Omental fat pad (tissue), 4 donors: ENCODE results near the gene ACSF2. TPM values are rescaled to one million over a fixed set of nuclear protein-coding genes. Genes with fewer than 3 reads are reported as not detected.
"Not testable (repeated sequence)": the region's sequence is repeated elsewhere in the genome, so short reads cannot be mapped to it uniquely, and the experiment has no call there.

Source experiments
- ATAC-seq: fragments of 150-250 bp; one replicate; pipeline ENCODE4 v1.9.1; 2016; ENCODE audit warnings: mild to moderate bottlenecking, moderate library complexity; ENCODE audit not compliant: low FRiP score
- DNase-seq: peaks from one replicate; pipeline ENCODE4 v3.0.0-alpha.2; 2019; ENCODE audit warnings: low spot score
- CTCF ChIP-seq, 3 donors: fragments of 450-650 bp; IDR thresholded peaks; one replicate each; pipeline ENCODE4 v1.5.1; 2016 to 2017; ENCODE audit warnings: antibody characterized with exemption in 3 of 3, mild to moderate bottlenecking in 3 of 3, moderate library complexity in 2 of 3
- total RNA-seq, 4 donors: library from RNA; depleted of rRNA; stranded (reverse); fragments of >200 nt; gene quantifications; one replicate each; pipeline ENCODE4 v1.1.0, GENCODE V29; 2016

Gene ACSF2
- total RNA-seq, 4 donors from 2014 or later: 36.6 to 140 (median 65.3) TPM

GRCh38 chr17:50412188-50412732, 13.8 kb upstream of the ACSF2 start:
- DNase-seq (no peak), ATAC-seq (no peak)
- TF ChIP-seq CTCF (IDR thresholded peaks at IDR 0.05): no peak

GRCh38 chr17:50414808-50415207, 11.2 kb upstream of the ACSF2 start:
- no peak for ATAC-seq
- no peak for TF ChIP-seq CTCF (IDR thresholded peaks at IDR 0.05)

GRCh38 chr17:50419577-50419976, 6.4 kb upstream of the ACSF2 start:
- ATAC-seq, DNase-seq: not testable (repeated sequence)

More at GRCh38 chr17:50414808-50415207, 11.2 kb upstream of the ACSF2 start:
- DNase-seq: no peak

DNA sequence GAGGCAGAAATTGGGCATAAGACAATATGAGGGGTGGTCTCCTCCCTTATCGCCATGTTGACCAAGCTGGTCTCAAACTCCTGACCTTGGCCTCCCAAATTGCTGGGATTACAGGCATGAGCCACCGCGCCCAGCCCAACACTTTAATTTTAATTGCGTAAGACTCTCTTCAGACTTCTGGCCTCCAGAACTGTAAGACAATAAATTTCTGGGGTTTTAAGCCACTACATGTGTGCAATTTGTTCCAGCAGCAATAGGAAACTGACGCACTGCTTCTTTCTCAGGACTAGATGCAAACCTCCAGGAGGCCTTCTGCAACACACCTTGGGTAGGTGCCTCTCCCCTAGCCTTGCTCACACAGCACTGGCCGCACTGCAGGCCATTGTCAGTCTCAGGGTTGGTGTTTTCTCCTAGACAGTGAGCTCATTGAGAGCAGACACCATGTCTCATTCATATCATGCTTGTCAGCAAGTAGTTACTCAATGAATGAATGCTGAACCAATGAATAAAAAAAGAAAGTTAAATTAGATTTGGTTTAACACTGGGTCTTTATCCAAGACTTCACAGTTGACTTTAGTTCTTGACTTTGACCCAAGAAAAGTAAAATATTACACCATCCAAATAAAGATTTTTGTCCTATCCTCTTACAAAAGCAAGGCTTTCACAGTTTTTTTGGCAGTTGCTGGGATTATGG, 5.5 kb upstream of the ACSF2 start:
- TF ChIP-seq CTCF (IDR thresholded peaks at IDR 0.05): no peak
- DNase-seq (no peak), ATAC-seq (no peak)

DNA sequence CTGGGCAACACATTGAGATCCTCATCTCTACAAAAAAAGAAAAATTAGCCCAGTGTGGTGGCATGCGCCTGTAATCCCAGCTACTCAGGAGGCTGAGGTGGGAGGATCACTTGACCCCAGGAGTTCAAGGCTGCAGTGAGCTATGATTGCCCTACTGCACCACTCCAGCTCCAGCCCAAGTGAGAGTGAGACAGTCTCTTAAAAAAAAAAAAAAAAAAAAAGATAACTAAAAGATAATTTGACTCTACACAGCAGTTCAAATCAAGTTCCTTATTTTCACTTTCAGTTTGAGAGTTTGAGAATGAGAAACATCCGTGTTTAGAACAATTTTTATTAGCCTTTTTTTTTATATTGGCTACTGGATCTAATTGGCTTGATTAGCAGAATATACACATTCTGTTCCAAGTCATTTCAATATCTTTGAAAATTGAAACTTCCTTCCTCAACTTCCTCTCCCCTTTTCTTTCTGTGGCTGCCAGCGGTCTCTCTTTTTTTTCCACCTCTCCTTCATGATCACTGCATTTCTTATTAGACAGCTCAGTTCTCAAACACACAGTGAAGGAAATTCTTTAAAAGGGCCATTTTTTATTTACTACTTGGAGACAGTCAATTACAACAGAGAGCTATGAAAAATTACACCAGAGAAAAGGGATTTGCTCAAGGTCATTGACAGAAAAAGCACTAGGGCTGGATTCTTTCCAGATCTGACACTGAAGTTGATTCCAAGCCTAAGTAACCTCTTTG, 4.5 kb upstream of the ACSF2 start:
- ATAC-seq (no peak), DNase-seq (no peak)
- TF ChIP-seq CTCF (IDR thresholded peaks at IDR 0.05): no peak

GRCh38 chr17:50422738-50423137, 3.3 kb upstream of the ACSF2 start:
- no peak for TF ChIP-seq CTCF (IDR thresholded peaks at IDR 0.05)
- ATAC-seq (no peak), DNase-seq (no peak)

GRCh38 chr17:50423553-50424159, 2.4 kb upstream of the ACSF2 start:
- TF ChIP-seq CTCF (IDR thresholded peaks at IDR 0.05): no peak
- ATAC-seq (no peak), DNase-seq (no peak)
